ENCODE data around the gene EAPP.
"Not testable (repeated sequence)": the region's sequence is repeated elsewhere in the genome, so short reads cannot be mapped to it uniquely, and the experiment has no call there.

Gene EAPP

DNA sequence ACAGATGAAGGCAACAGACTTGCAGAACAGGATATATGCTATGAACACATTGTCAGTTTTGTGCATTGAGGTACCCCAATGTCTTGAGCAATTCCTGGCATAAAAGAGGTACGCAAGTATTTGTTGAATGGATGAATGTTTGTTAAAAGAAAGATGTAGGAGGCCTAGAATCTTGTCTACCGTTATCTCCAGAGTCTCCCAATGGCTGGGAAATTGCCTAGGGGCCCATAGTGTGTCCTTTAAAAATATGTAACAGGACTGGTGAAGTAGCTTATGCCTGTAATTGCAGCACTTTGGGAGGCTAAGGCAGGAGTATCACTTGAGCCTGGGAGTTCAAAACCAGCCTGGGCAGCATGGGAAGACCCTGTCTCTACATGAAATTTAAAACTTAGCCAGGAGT is 57.0 kb downstream of the EAPP start:
- no peak for DNase-seq (ENCODE audit: low spot score)

GRCh38 chr14:34479694-34480093 is 59.8 kb downstream of the EAPP start:
- DNase-seq (ENCODE audit: low spot score), result no peak

DNA sequence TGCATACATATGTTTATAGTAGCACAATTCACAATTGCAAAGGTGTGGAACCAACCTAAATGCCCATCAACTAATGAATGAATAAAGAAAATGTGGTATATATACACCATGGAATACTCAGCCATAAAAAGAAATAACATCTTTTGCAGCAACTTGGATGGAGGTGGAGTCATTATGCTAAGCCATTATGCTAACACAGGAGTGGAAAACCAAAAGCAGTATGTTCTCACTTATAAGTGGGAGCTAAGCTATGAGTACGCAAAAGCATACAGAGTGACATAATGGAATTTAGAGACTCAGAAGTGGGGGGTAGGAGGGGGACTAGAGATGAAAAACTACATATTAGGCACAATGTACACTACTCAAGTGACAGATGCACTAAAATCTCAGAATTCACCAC is 61.2 kb downstream of the EAPP start:
- no peak for DNase-seq (ENCODE audit: low spot score)

DNA sequence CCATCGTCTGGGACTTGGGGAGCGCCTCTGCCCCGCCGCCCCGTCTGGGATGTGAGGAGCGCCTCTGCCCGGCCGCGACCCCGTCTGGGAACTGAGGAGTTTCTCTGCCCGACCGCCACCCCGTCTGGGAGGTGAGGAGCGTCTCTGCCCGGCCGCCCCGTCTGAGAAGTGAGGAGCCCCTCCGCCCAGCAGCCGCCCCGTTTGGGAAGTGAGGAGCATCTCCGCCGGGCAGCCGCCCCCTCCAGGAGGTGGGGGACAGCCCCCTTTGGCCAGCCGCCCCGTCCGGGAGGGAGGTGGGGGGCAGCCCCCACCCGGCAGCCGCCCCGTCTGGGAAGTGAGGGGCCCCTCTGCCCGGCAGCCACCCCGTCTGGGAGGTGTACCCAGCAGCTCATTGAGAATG is 63.5 kb downstream of the EAPP start:
- not testable (repeated sequence) for DNase-seq (ENCODE audit: low spot score)

DNA sequence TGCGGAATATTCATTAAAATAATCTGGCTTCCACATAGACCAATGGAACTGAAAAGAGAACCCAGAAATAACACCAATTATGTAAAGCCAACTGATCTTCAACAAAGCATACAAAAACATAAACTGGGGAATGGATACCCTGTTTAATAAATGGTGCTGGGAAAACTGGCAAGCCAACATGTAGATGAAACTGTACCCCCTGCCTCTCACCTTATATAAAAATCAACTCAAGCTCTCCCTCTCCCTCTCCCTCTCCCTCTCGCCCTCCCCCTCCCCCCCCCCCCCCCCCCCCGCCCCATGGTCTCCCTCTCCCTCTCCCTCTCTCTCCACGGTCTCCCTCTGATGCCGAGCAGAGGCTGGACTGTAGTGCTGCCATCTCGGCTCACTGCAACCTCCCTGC is 64.3 kb downstream of the EAPP start:
- no peak for DNase-seq (ENCODE audit: low spot score)

DNA sequence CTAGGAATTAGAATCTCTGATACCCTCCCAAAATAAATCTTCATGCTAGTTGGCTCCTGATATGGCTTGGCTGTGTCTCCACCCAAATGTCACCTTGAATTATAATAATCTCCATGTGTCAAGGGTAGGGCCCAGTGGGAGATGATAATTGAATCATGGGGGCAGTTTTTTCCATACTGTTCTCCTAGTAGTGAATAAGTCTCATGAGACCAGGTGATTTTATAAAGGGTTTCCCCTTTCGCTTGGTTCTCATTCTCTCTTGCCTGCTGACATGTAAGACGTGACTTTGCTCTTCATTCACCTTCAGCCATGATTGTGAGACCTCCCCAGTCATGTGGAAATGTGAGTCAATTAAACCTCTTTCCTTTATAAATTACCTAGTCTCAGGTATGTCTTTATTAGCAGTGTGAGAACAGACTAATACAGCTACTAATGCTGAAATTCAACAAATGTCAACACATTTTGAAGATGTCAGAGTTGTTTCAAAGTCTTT is 65.3 kb downstream of the EAPP start:
- DNase-seq (ENCODE audit: low spot score), result no peak

DNA sequence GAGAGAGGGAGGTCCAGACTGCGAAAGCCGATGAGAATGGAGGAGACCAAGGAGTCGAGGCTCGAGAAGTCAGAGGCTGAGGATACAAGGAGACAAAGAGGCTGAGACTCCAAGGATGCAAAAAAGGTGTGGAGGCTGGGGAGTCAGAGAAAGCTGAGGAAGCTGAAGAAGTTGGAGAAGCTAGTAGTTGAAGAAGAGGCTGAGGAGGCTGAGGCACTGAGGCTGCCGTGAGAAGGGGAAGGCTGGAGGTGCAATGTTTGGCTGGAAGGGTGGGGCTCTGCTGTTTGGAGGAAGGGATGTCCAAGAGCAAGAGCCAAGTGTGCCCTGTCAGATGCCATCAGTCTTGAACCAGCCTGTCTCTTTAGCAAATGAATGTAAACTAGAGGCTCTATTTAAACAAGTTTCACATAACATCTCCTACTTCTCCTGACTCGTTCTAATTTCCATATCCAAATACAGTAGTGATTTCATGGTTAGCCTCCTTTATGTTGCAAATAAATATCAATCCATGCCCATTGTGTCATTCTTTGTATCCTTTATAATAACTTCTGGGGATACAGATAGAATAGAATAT is 66.7 kb downstream of the EAPP start:
- no peak for DNase-seq (ENCODE audit: low spot score)

DNA sequence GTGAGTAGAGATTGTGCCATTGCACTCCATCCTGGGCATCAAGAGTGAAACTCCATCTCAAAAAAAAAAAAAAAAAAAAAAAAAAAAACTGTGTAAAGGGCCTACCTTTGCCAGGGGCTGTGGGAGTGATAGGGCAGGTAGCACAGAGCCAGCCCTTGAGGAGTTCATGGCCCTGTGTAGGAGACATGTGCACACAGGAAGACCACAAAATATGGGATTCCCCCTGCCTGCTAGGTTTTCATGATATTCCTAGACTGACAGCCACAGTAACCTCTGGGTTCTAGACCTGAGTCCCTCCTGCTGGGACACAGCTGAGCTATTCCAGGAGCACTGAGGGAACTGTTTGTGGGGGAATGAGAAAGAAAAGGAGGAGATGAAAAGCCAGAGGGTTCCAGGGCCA is 69.2 kb downstream of the EAPP start:
- no peak for DNase-seq (ENCODE audit: low spot score)

DNA sequence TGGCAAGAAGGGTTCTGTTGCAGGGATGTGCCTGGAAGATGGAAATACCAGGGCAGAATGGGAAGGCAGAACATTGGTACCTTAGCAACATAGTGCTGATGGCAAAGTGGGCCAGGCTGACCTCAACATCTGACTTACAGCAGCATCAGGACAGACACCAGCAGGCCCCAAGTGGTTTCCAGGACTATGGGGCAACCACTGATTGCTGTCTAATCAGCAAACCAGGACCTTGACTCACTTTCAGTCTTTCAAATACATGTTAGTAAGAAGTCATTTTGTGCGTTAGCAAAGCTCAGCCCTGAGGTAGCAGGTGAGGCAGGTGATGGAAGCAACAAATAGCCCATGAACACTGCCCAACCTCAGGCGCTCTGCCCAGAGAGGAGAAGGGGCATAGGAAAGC is 72.8 kb downstream of the EAPP start:
- no peak for DNase-seq (ENCODE audit: low spot score)
